Neuron (in vitro differentiated cells): ENCODE measurements around the gene TULP1.

Experiments
- H2AFZ ChIP-seq: one replicate; pipeline ENCODE4 v1.6.1; 2013; ENCODE audit warnings: low read depth, mild to moderate bottlenecking, inconsistent platforms, low read length, moderate library complexity
- H3K27me3 ChIP-seq: one replicate; pipeline ENCODE4 v1.6.1; 2013; ENCODE audit warnings: low read length; ENCODE audit not compliant: insufficient read depth
- H3K36me3 ChIP-seq: one replicate; pipeline ENCODE4 v1.6.1; 2013; ENCODE audit warnings: low read length; ENCODE audit not compliant: insufficient read depth
- H3K4me1 ChIP-seq: one replicate; pipeline ENCODE4 v1.6.1; 2013; ENCODE audit warnings: low read length; ENCODE audit not compliant: insufficient read depth
- H3K4me3 ChIP-seq: 2 replicates; pipeline ENCODE4 v1.5.1; 2013; ENCODE audit warnings: mild to moderate bottlenecking, low read length, moderate library complexity
- H3K9me3 ChIP-seq: one replicate; pipeline ENCODE4 v1.6.1; 2013; ENCODE audit warnings: low read length

TULP1 gene

GRCh38 chr6:35512740-35513139 lies at the start of gene TULP1:
Gene TULP1 (minus strand): TSS chr6:35512896. CDS start chr6:35512858, 38 bp downstream.
- no peak within 1 kb of the TSS for H2AFZ ChIP-seq
- no peaks in the 10 kb centered on the region for H3K36me3 ChIP-seq
- no peak within 1 kb of the TSS for H3K4me3 ChIP-seq
- H3K4me1 ChIP-seq: peaks cover 5% of the 10 kb centered on the region
- H3K27me3 ChIP-seq: peaks cover 15% of the 10 kb centered on the region
- no peaks in the 10 kb centered on the region for H3K9me3 ChIP-seq

- Histone ChIP-seq H3K9me3 (peaks cover 5% of the 10 kb centered on the region), H3K36me3 (no peaks in the 10 kb centered on the region), H3K4me1 (peaks cover 2% of the 10 kb centered on the region), H3K4me3 (no peak overlapping the region), H2AFZ (no peak overlapping the region), H3K27me3 (no peaks in the 10 kb centered on the region)
These were observed 49.4 kb upstream of the TULP1 start for GRCh38 chr6:35562060-35562459.

- no peaks in the 10 kb centered on the region for H3K27me3 ChIP-seq
- H3K9me3 ChIP-seq: no peaks in the 10 kb centered on the region
- H3K36me3 ChIP-seq: no peaks in the 10 kb centered on the region
- H3K4me1 ChIP-seq: peaks cover 2% of the 10 kb centered on the region
- H2AFZ ChIP-seq: no peak overlapping the region
- no peak overlapping the region for H3K4me3 ChIP-seq
These were observed 48.4 kb upstream of the TULP1 start for GRCh38 chr6:35561113-35561512.

GRCh38 chr6:35558571-35558970 lies 45.9 kb upstream of the TULP1 start:
- no peaks in the 10 kb centered on the region for H3K36me3 ChIP-seq
- no peak overlapping the region for H2AFZ ChIP-seq
- no peaks in the 10 kb centered on the region for H3K27me3 ChIP-seq
- H3K4me1 ChIP-seq: peaks cover 2% of the 10 kb centered on the region
- H3K4me3 ChIP-seq: no peak overlapping the region
- no peaks in the 10 kb centered on the region for H3K9me3 ChIP-seq

- no peaks in the 10 kb centered on the region for H3K27me3 ChIP-seq
- H3K4me1 ChIP-seq: peaks cover 2% of the 10 kb centered on the region
- no peak overlapping the region for H2AFZ ChIP-seq
- peaks cover 3% of the 10 kb centered on the region for H3K9me3 ChIP-seq
- H3K4me3 ChIP-seq: no peak overlapping the region
- H3K36me3 ChIP-seq: no peaks in the 10 kb centered on the region
These were observed 44.5 kb upstream of the TULP1 start for GRCh38 chr6:35557239-35557638.

GRCh38 chr6:35554811-35555210 lies 42.1 kb upstream of the TULP1 start:
- no peaks in the 10 kb centered on the region for H3K4me1 ChIP-seq
- H3K36me3 ChIP-seq: no peaks in the 10 kb centered on the region
- H3K27me3 ChIP-seq: no peaks in the 10 kb centered on the region
- H2AFZ ChIP-seq: no peak overlapping the region
- H3K4me3 ChIP-seq: no peak overlapping the region
- peaks cover 5% of the 10 kb centered on the region for H3K9me3 ChIP-seq

- Histone ChIP-seq H3K9me3 (peaks cover 5% of the 10 kb centered on the region), H2AFZ (no peak overlapping the region), H3K36me3 (no peaks in the 10 kb centered on the region), H3K4me3 (no peak overlapping the region), H3K27me3 (no peaks in the 10 kb centered on the region), H3K4me1 (no peaks in the 10 kb centered on the region)
These were observed 40.6 kb upstream of the TULP1 start for GRCh38 chr6:35553315-35553714.

- Histone ChIP-seq H3K9me3 (peaks cover 5% of the 10 kb centered on the region), H3K36me3 (no peaks in the 10 kb centered on the region), H3K27me3 (no peaks in the 10 kb centered on the region), H2AFZ (no peak overlapping the region), H3K4me3 (no peak overlapping the region), H3K4me1 (no peaks in the 10 kb centered on the region)
These were observed 39.7 kb upstream of the TULP1 start for GRCh38 chr6:35552285-35552917.

GRCh38 chr6:35550437-35550836 lies 37.7 kb upstream of the TULP1 start:
- H3K9me3 ChIP-seq: peaks cover 5% of the 10 kb centered on the region
- H3K4me3 ChIP-seq: no peak overlapping the region
- no peaks in the 10 kb centered on the region for H3K4me1 ChIP-seq
- H2AFZ ChIP-seq: no peak overlapping the region
- H3K36me3 ChIP-seq: no peaks in the 10 kb centered on the region
- no peaks in the 10 kb centered on the region for H3K27me3 ChIP-seq

GRCh38 chr6:35547676-35548075 lies 35.0 kb upstream of the TULP1 start:
- no peaks in the 10 kb centered on the region for H3K27me3 ChIP-seq
- no peak overlapping the region for H3K4me3 ChIP-seq
- no peaks in the 10 kb centered on the region for H3K36me3 ChIP-seq
- H2AFZ ChIP-seq: no peak overlapping the region
- H3K4me1 ChIP-seq: no peaks in the 10 kb centered on the region
- H3K9me3 ChIP-seq: peaks cover 5% of the 10 kb centered on the region

GRCh38 chr6:35544769-35545361 lies 32.2 kb upstream of the TULP1 start:
- peaks cover 2% of the 10 kb centered on the region for H3K9me3 ChIP-seq
- no peak overlapping the region for H3K4me3 ChIP-seq
- H2AFZ ChIP-seq: no peak overlapping the region
- no peaks in the 10 kb centered on the region for H3K36me3 ChIP-seq
- no peaks in the 10 kb centered on the region for H3K4me1 ChIP-seq
- H3K27me3 ChIP-seq: no peaks in the 10 kb centered on the region

- no peak overlapping the region for H3K4me3 ChIP-seq
- no peaks in the 10 kb centered on the region for H3K27me3 ChIP-seq
- H3K9me3 ChIP-seq: peaks cover 2% of the 10 kb centered on the region
- H2AFZ ChIP-seq: no peak overlapping the region
- no peaks in the 10 kb centered on the region for H3K36me3 ChIP-seq
- H3K4me1 ChIP-seq: no peaks in the 10 kb centered on the region
These were observed 30.9 kb upstream of the TULP1 start for GRCh38 chr6:35543459-35544193.

GRCh38 chr6:35541836-35542235 lies 29.1 kb upstream of the TULP1 start:
- Histone ChIP-seq H3K4me3 (no peak overlapping the region), H3K4me1 (no peaks in the 10 kb centered on the region), H3K9me3 (peaks cover 2% of the 10 kb centered on the region), H3K27me3 (no peaks in the 10 kb centered on the region), H3K36me3 (no peaks in the 10 kb centered on the region), H2AFZ (no peak overlapping the region)
